Common myeloid progenitor, CD34-positive (primary cell): ENCODE results near the gene OR51B6.

Experiments
- CTCF ChIA-PET: fragments of 350-600 bp; sonication (Branson Sonifier 250); formaldehyde crosslinking; loops from one replicate; lab custom pipeline; 2021; ENCODE audit warnings: antibody characterized with exemption; lab: Charles Lee
- POLR2A ChIA-PET: fragments of 350-600 bp; sonication (Branson Sonifier 250); formaldehyde crosslinking; loops from one replicate; lab custom pipeline; 2021; ENCODE audit warnings: antibody characterized with exemption; lab: Charles Lee
- DNase-seq, 3 donors: peaks; one replicate each; pipeline versions ENCODE4 v3.0.0 to v3.0.0-alpha.2; 2013
- H3K27ac ChIP-seq, 2 experiments: 1 replicate in 1 of 2; 2 replicates in 1 of 2; pipeline ENCODE4 v1.7.0; 2013; ENCODE audit warnings: inconsistent platforms in 2 of 2, low read length in 2 of 2, mild to moderate bottlenecking in 2 of 2, low read depth in 1 of 2, moderate library complexity in 1 of 2; ENCODE audit not compliant: severe bottlenecking in 2 of 2, insufficient read depth in 1 of 2, poor library complexity in 1 of 2
- H3K27me3 ChIP-seq, 5 experiments: replicated peaks in 2 of 5; 1 replicate in 3 of 5; 2 replicates in 2 of 5; pipeline versions ENCODE4 v1.6.1 to v1.7.0; 2013; ENCODE audit warnings: low read length in 4 of 5, mild to moderate bottlenecking in 2 of 5, moderate library complexity in 2 of 5, inconsistent platforms in 1 of 5; ENCODE audit not compliant: insufficient read depth in 5 of 5, control insufficient read depth in 4 of 5
- H3K36me3 ChIP-seq, 4 experiments: 1 replicate in 2 of 4; 2 replicates in 2 of 4; pipeline versions ENCODE4 v1.6.1 to v1.7.0; 2013; ENCODE audit warnings: low read length in 3 of 4, control low read depth in 1 of 4, mild to moderate bottlenecking in 1 of 4; ENCODE audit not compliant: control insufficient read depth in 4 of 4, insufficient read depth in 4 of 4
- H3K4me1 ChIP-seq, 4 experiments: 1 replicate in 3 of 4; 2 replicates in 1 of 4; pipeline versions ENCODE4 v1.6.1 to v1.7.1; 2013; ENCODE audit warnings: low read length in 3 of 4, mild to moderate bottlenecking in 3 of 4, control low read depth in 1 of 4, inconsistent platforms in 1 of 4, moderate library complexity in 1 of 4; ENCODE audit not compliant: control insufficient read depth in 4 of 4, insufficient read depth in 4 of 4; ENCODE audit errors: control extremely low read depth in 1 of 4
- H3K4me3 ChIP-seq, 7 experiments: 1 replicate in 4 of 7; 2 replicates in 3 of 7; pipeline versions ENCODE4 v1.5.1 to v1.7.0; 2013; ENCODE audit warnings: mild to moderate bottlenecking in 7 of 7, low read length in 6 of 7, moderate library complexity in 6 of 7, inconsistent platforms in 2 of 7, low read depth in 2 of 7, control low read depth in 1 of 7; ENCODE audit not compliant: insufficient read depth in 4 of 7, control insufficient read depth in 1 of 7; ENCODE audit errors: extremely low read depth in 1 of 7
- H3K9me3 ChIP-seq, 5 experiments: 1 replicate in 4 of 5; 2 replicates in 1 of 5; pipeline versions ENCODE4 v1.6.1 to v1.7.1; 2013; ENCODE audit warnings: low read length in 4 of 5, mild to moderate bottlenecking in 2 of 5, inconsistent platforms in 1 of 5, low read depth in 1 of 5, moderate library complexity in 1 of 5; ENCODE audit not compliant: control insufficient read depth in 4 of 5, insufficient read depth in 2 of 5; ENCODE audit errors: control extremely low read depth in 1 of 5
- WGBS: methylation state at CpG from one replicate; pipeline ENCODE4 v1.1.5; 2013; ENCODE audit not compliant: insufficient coverage; 5-methylcytosine and 5-hydroxymethylcytosine counted together

OR51B6 gene

GRCh38 chr11:5383576-5383975 is 32.3 kb downstream of the OR51B6 start, which contains the start of gene OR51M1:
TSS of gene OR51M1 (plus strand) at chr11:5383812. CDS start at chr11:5389399, 5,587 bp downstream.
- CTCF ChIA-PET: interaction anchor here (0.7 to 1.1 kb wide), 2 partner anchors 170 to 180 kb away, joined by 3 read pairs; no protein-coding TSS in a partner anchor
- Histone ChIP-seq H3K9me3 (no peaks in the 10 kb centered on the region), H3K4me1 (no peaks in the 10 kb centered on the region), H3K27me3 (peaks cover 0 to 5% (median 0%) of the 10 kb centered on the region in 5 experiments), H3K4me3 (no peak within 1 kb of the TSS), H3K36me3 (no peaks in the 10 kb centered on the region), H3K27ac (no peak within 1 kb of the TSS)
- POLR2A ChIA-PET: no interaction called here
- WGBS: no CpG with 5 or more reads among the region's 1 CpG
- DNase-seq: no peak

GRCh38 chr11:5384335-5384734 is 33.0 kb downstream of the OR51B6 start:
- no peaks in the 10 kb centered on the region for H3K36me3 ChIP-seq
- H3K4me3 ChIP-seq: no peak overlapping the region
- no peaks in the 10 kb centered on the region for H3K4me1 ChIP-seq
- DNase-seq: no peak
- H3K27ac ChIP-seq: no peak overlapping the region
- ChIA-PET POLR2A (no interaction called here), CTCF (interaction anchor here (1.1 kb wide), 1 partner anchor 181 kb away, joined by 3 read pairs; no protein-coding TSS in a partner anchor)
- WGBS: 95% methylated on average over 2 of the region's 2 CpGs
- no peaks in the 10 kb centered on the region for H3K9me3 ChIP-seq
- peaks cover 0 to 5% (median 0%) of the 10 kb centered on the region in 5 experiments for H3K27me3 ChIP-seq

- POLR2A ChIA-PET: no interaction called here
- 100% methylated on average over 1 of the region's 2 CpGs for WGBS
These were observed 38.9 kb downstream of the OR51B6 start for GRCh38 chr11:5390210-5390609.

GRCh38 chr11:5394091-5394490 is 42.8 kb downstream of the OR51B6 start:
- Histone ChIP-seq H3K9me3 (no peaks in the 10 kb centered on the region), H3K36me3 (no peaks in the 10 kb centered on the region), H3K27me3 (peaks cover 0 to 3% (median 0%) of the 10 kb centered on the region in 5 experiments), H3K4me3 (no peak overlapping the region), H3K4me1 (no peaks in the 10 kb centered on the region), H3K27ac (no peak overlapping the region)
- no peak for DNase-seq
- POLR2A ChIA-PET: no interaction called here
- CTCF ChIA-PET: no interaction called here

More at GRCh38 chr11:5390210-5390609, 38.9 kb downstream of the OR51B6 start:
- DNase-seq: no peak
- no peak overlapping the region for H3K27ac ChIP-seq
- H3K9me3 ChIP-seq: no peaks in the 10 kb centered on the region
- H3K36me3 ChIP-seq: no peaks in the 10 kb centered on the region
- CTCF ChIA-PET: interaction anchor here (1.2 kb wide), 1 partner anchor 14 kb away, joined by 3 read pairs; no protein-coding TSS in a partner anchor
- H3K4me3 ChIP-seq: no peak overlapping the region
- peaks cover 0 to 2% (median 0%) of the 10 kb centered on the region in 5 experiments for H3K27me3 ChIP-seq
- no peaks in the 10 kb centered on the region for H3K4me1 ChIP-seq

- Histone ChIP-seq H3K27me3 (peaks cover 0 to 3% (median 0%) of the 10 kb centered on the region in 5 experiments), H3K27ac (no peak overlapping the region), H3K4me3 (no peak overlapping the region), H3K9me3 (no peaks in the 10 kb centered on the region), H3K36me3 (no peaks in the 10 kb centered on the region), H3K4me1 (no peaks in the 10 kb centered on the region)
- POLR2A ChIA-PET: no interaction called here
- DNase-seq: no peak
- CTCF ChIA-PET: no interaction called here
These were observed 47.6 kb downstream of the OR51B6 start for GRCh38 chr11:5398936-5399335.
